ENCODE results near the gene CRHBP.
"Not testable (repeated sequence)": the region's sequence is repeated elsewhere in the genome, so short reads cannot be mapped to it uniquely, and the experiment has no call there.

Gene CRHBP

DNA sequence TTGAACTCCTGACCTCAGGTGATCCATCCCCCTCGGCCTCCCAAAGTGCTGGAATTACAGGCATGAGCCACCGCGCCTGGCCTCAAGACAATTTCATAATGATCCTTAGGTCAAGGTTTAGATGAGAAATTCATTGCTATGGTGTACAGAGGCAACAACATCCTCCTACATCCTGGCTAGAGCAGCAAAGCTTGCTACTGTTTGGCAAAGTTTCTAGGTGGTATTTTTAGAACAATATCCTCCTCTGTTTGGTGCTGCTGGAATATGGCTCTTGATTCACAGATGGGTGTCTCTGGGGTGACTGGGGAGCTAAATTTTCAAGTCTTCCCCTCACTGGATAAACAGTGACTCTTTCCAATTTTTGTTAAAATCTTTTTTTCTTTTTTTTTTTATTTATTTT lies 30.6 kb downstream of the CRHBP start:
- TF ChIP-seq ZNF274 (IDR thresholded peaks at IDR 0.05; ENCODE audit: low read depth, low read length), result no peak
- no peak overlapping the region for H3K4me3 ChIP-seq (ENCODE audit: low read length)

DNA sequence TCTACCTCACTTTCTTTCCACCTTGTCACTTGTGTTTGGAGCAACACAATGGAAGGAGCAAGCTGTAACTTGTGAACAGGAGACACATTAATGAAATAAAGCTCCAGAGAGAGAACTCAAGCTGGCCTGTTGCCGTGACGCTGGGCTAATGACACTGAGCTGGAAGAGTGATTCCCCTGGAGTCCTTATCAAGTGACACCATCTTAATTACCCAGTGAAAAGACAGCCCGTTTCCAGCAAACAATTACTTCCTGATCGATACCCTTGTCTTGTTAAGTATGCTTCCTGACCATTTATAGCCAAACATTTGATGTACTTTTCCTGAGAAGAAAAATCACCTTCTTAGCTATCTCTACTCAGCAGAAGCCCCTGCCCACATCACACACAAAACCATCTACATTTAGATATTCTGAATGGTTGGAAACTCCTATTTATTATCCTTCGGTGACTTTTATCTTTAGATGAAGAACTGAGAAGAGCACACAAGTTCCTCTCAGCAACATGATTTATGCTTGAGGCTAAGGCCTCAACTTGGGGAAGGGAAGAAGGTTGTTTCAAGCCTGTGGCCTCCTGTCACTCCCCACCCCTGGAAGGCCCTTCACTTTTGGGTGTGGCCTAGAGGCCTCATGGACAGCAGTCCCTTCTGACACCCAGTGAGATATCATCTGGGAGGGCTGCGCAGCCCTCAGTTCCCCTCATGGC lies 34.1 kb downstream of the CRHBP start:
- no peak for TF ChIP-seq ZNF274 (IDR thresholded peaks at IDR 0.05; ENCODE audit: low read depth, low read length)
- H3K4me3 ChIP-seq (ENCODE audit: low read length), result no peak overlapping the region

DNA sequence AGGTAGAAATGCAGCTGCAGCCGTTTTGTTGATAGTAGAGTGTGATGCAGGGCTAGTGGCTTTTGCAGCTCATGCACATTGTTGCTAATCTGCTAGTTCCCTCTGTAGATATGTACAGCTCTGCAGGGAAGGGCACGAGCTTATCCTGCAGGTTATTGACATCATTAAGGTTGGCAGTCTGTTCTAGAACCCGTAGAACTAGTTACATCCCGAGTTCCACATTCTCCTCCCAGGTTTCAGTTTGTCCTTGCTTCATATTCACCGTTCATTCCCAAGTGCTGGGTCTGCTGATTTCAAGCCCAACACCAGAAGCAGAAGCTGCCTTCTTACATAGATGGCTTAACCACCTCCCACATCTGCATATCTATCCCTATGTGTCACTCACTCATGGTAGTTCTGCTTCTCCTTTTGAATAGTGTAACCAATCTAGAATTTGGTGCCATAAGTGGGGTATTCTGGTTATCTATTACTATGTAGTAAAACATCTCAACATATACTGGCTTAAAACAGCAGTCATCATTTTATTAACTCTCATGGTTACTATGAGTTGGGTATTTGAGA lies 38.1 kb downstream of the CRHBP start:
- no peak overlapping the region for H3K4me3 ChIP-seq (ENCODE audit: low read length)
- no peak for TF ChIP-seq ZNF274 (IDR thresholded peaks at IDR 0.05; ENCODE audit: low read depth, low read length)

DNA sequence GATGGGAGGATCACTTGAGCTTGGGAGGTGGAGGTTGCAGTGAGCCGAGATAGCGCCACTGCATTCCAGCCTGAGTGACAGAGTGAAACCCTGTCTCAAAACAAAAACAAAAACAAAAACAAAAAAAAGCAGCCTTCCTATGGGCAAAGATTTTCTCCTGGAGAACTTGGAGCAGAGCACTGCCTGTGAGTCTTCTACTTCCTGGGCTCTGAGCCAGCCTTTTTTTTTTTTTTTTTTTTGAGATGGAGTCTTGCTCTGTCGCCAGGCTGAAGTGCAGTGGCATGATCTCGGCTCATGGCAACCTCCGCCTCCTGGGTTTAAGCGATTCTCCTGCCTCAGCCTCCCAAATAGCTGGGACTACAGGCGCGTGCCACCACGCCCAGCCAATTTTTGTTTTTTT lies 40.6 kb downstream of the CRHBP start:
- H3K4me3 ChIP-seq (ENCODE audit: low read length), result not testable (repeated sequence)

DNA sequence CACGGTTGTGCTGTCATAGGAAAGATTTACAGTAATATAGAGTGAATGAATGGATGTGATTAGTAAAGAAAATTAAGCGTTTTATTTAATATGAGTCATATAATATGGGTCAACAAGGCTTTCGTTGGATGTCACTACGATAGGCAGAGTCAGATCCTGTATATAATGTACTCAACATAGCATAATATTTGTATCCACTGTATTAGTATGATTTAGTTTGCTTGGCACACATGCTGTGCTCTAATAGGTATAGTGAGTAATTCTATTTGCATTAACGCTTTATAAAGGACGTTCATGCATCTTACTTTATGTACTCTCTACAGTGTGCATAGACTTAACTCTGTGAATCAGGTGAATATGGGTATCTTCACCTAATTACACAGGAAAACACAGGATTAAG lies 41.5 kb downstream of the CRHBP start:
- H3K4me3 ChIP-seq (ENCODE audit: low read length), result no peak overlapping the region
- no peak for TF ChIP-seq ZNF274 (IDR thresholded peaks at IDR 0.05; ENCODE audit: low read depth, low read length)

DNA sequence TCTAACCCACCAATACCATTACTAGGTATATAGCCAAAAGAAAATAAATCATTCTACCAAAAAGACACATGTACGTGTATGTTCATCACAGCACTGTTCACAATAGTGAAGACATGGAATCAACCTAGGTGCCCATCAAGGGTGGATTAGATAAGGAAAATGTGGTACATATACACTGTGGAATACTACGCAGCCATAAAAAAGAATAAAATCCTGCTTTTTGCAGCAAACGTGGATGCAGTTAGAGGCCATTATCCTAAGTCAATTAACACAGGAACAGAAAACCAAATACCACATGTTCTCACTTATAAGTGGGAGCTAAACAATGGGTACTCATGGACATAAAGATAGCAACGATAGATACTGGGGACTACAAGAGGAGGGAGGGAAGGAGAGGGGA lies 45.4 kb downstream of the CRHBP start:
- not testable (repeated sequence) for H3K4me3 ChIP-seq (ENCODE audit: low read length)

DNA sequence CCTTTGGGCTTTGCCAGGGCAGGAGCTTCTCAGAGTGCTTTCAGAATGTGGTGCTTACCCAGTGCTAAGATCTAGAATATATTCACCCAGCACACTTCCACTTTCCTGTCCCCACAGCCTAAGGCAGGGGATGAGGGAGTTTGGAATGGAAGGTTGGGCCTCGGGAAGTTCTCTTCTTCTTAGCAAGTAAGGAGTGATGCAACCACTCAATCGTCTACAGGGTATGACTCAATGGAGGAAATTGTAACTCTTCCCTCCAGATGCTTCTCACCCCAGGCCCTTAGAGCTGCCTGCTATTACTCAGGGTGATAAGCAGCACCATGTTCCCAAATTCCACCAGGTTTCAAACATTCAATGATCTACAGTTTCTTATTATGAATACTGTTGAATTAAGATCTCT lies 46.6 kb downstream of the CRHBP start:
- no peak for TF ChIP-seq ZNF274 (IDR thresholded peaks at IDR 0.05; ENCODE audit: low read depth, low read length)

DNA sequence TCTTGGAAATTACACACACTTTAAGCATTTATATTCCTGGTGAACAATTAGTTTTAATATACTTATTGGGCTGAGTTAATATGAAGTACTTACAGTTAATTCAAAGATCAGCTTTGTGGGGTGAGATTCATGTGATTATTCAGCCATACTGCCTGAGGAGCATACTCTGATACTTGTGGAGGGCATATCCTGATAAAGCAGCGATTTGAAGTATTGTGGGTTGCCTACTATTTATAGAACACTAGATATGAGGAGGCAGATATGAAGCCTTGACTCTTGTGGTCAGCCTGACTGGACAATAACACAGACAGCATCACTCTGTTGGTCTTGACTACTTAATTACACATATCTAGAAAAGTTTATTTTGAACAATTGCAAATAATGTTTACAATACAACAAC lies 50.4 kb downstream of the CRHBP start:
- TF ChIP-seq ZNF274 (IDR thresholded peaks at IDR 0.05; ENCODE audit: low read depth, low read length), result no peak
- no peak overlapping the region for H3K4me3 ChIP-seq (ENCODE audit: low read length)

More for the DNA sequence above, 46.6 kb downstream of the CRHBP start:
- H3K4me3 ChIP-seq (ENCODE audit: low read length), result no peak overlapping the region

DNA sequence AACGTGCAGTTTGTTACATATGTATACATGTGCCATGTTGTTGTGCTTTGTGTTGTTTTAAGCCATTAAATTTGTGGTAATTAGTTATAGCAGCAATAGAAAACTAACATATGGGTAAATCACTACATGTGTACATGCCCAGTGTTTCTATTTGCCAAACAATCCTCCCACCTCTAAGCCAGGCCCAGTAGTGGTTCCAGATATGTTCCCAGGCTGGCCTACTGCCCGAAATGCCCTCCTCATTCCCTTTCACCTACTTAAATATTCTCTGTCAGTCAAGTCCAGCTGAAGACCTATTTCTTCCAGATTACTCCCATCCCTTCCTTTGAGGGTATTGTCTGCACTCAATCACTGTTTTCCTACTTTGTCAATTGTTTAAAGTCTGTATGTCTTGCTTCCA lies 53.3 kb downstream of the CRHBP start:
- no peak overlapping the region for H3K4me3 ChIP-seq (ENCODE audit: low read length)
- no peak for TF ChIP-seq ZNF274 (IDR thresholded peaks at IDR 0.05; ENCODE audit: low read depth, low read length)

DNA sequence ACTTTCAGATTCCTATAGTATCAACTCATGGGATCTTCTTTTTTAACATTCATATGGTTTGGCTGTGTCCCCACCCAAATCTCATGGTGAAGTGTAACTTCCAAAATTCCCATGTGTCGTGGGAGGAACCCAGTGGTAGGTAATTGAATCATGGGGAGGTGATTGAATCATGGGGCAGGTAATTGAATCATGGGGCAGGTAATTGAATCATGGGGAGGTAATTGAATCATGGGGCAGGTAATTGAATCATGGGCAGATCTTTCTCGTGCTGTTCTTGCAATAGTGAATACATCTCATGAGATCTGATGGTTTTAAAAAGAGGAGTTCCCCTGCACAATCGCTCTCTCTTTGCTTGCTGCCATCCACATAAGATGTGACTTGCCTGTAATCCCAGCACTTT lies 55.6 kb downstream of the CRHBP start:
- H3K4me3 ChIP-seq (ENCODE audit: low read length), result no peak overlapping the region
- no peak for TF ChIP-seq ZNF274 (IDR thresholded peaks at IDR 0.05; ENCODE audit: low read depth, low read length)

DNA sequence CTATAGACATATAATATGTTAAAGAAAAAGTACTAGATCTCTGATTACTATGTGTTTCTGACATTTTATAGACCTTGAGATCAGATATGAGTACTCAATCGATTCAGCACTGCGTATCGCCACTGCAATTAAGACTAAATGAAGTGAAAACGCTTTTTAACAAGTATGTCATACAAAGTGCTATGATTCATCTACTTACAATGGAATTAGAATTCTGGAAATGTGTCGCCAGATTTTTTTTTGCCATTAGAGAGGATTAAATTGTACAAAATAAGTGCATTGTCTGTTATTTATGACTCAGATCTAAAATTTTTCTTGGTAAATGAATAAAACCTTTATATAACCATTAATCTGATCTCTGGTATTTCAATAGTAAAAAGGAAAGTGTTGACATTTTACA lies 57.4 kb downstream of the CRHBP start:
- no peak overlapping the region for H3K4me3 ChIP-seq (ENCODE audit: low read length)
- no peak for TF ChIP-seq ZNF274 (IDR thresholded peaks at IDR 0.05; ENCODE audit: low read depth, low read length)

DNA sequence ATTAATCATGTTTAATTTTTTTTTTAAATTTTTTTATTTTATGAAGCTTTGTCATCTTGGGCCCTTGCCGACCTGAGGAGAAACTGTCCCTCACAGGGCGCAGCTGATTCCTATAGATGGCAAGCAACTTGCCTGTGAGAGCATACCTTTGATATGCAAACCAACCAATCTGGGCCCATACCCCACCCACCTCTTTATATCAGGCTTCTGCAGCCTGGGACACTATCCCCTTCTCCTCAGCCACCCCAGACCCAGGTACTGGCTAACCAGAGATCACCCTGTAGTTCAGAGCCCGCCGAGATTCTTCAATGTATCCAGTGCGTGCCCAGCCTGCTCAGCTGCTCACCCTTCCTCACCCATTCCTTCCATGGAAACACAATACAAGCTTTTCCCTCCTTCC lies 58.7 kb downstream of the CRHBP start:
- no peak overlapping the region for H3K4me3 ChIP-seq (ENCODE audit: low read length)
- TF ChIP-seq ZNF274 (IDR thresholded peaks at IDR 0.05; ENCODE audit: low read depth, low read length), result no peak

DNA sequence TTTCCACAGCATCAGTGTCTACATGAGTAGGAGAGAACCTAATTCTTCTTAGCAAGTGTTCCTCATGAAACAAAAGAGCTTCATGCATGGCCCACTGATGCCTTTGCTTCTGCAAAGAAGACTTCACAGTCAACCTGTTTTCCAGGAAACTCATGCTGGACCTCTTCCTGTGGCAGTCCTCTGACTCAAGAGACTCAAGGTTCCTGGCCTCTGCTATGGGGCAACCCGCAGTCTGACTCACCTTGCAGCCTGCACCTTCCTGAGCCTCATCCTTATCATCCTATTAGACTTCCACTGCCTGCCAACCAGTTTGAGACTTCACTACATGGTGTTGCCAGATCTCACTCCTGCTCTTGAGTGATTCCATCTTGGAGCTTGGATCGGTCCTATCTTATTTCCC lies 59.8 kb downstream of the CRHBP start:
- no peak for TF ChIP-seq ZNF274 (IDR thresholded peaks at IDR 0.05; ENCODE audit: low read depth, low read length)
- no peak overlapping the region for H3K4me3 ChIP-seq (ENCODE audit: low read length)

DNA sequence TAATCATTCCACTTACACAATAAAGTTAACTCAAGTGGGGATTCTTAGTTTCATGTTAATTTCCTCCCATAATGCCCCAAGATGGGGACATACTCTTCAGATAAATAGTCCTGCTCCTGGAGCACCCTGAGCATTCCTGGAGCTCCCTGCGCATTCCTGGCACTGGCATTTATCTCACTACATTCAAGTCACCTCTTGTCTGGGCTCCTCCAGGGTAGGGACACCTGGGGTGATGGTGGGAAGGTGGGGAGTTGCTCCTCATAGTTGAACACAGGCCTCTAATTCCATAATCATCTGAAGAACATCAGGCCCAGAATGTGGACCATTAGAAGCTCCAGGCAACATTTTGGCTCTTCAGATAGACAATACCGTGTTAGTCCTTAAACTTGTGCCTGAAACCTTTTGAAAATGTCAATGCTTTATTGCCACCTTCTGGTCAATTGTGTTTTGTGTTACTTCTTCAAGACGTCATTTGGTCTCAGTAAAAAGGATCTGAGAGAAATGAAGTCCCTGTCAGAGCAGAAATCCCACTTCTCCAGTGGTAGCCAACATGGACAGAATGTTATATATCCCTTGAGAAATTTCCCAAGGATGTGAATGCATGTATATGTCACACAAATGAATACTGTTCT lies 63.2 kb downstream of the CRHBP start:
- no peak for TF ChIP-seq ZNF274 (IDR thresholded peaks at IDR 0.05; ENCODE audit: low read depth, low read length)
- H3K4me3 ChIP-seq (ENCODE audit: low read length), result no peak overlapping the region

DNA sequence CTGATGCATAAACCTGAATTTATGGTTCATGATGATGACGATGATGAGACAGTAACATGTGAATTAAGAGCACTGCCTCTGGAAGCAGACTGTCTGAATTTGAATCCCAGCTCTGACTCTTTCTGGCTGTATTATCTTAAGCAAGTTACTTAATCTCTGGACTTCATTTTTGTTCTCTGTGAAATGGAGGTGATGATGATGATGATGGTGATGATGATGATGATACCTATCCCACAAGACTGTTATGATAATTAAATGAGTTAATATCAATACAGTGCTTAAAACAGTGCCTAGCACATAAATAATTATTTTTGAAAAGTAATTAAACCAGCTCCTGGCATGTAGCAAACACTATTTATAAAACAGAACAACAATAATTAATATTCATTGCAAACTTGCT lies 64.1 kb downstream of the CRHBP start:
- H3K4me3 ChIP-seq (ENCODE audit: low read length), result no peak overlapping the region
- no peak for TF ChIP-seq ZNF274 (IDR thresholded peaks at IDR 0.05; ENCODE audit: low read depth, low read length)

DNA sequence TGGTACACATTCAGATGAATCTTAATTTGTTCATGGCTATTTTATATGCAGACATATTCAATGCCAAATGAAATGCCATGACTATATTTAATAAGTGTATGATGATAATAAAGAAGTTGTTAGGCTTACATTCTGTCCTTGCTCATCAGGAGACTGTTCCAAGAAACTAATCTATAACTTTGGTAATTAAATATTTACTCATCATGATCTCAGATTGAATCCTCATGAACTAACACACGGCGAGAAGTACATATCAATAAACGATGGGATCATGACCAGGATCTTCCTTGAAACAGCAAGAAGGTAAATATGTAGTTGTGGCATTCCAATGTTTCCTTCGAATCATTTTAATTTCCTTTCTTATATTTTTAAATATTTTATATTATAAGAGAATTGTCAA lies 64.8 kb downstream of the CRHBP start:
- no peak overlapping the region for H3K4me3 ChIP-seq (ENCODE audit: low read length)
- no peak for TF ChIP-seq ZNF274 (IDR thresholded peaks at IDR 0.05; ENCODE audit: low read depth, low read length)
